Fibroblast of mammary gland (primary cell): Measurements from ENCODE around the gene DST.
A peak's percentile ranks its signal among the peaks of the same experiment; 100 is the strongest.
"Not testable (repeated sequence)": the region's sequence is repeated elsewhere in the genome, so short reads cannot be mapped to it uniquely, and the experiment has no call there.

Source experiments
- DNase-seq: peaks from one replicate; pipeline ENCODE4 v3.0.0-alpha.2; 2010; ENCODE audit warnings: low read depth
- H3K4me3 ChIP-seq: 2 replicates; pipeline ENCODE4 v1.5.1; 2011; ENCODE audit warnings: low read depth, mild to moderate bottlenecking, low read length, moderate library complexity; ENCODE audit not compliant: control insufficient read depth
- TF ChIP-seq, protein P1 (sequence below): conservative IDR thresholded peaks from 2 replicates; pipeline ENCODE4 v1.5.1; 2011; ENCODE audit warnings: low read depth, low read length, inconsistent platforms; ENCODE audit not compliant: control insufficient read depth, insufficient read depth

Gene DST

GRCh38 chr6:56509031-56509430 is 133.7 kb downstream of the DST start:
- no peak for DNase-seq
- TF ChIP-seq, protein P1, sequence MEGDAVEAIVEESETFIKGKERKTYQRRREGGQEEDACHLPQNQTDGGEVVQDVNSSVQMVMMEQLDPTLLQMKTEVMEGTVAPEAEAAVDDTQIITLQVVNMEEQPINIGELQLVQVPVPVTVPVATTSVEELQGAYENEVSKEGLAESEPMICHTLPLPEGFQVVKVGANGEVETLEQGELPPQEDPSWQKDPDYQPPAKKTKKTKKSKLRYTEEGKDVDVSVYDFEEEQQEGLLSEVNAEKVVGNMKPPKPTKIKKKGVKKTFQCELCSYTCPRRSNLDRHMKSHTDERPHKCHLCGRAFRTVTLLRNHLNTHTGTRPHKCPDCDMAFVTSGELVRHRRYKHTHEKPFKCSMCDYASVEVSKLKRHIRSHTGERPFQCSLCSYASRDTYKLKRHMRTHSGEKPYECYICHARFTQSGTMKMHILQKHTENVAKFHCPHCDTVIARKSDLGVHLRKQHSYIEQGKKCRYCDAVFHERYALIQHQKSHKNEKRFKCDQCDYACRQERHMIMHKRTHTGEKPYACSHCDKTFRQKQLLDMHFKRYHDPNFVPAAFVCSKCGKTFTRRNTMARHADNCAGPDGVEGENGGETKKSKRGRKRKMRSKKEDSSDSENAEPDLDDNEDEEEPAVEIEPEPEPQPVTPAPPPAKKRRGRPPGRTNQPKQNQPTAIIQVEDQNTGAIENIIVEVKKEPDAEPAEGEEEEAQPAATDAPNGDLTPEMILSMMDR, result no peak

GRCh38 chr6:56507517-56507916 is 135.2 kb downstream of the DST start:
- TF ChIP-seq, protein P1, result no peak
- H3K4me3 ChIP-seq, result no peak overlapping the region
- DNase-seq, result no peak

More at GRCh38 chr6:56509031-56509430, 133.7 kb downstream of the DST start:
- no peak overlapping the region for H3K4me3 ChIP-seq

GRCh38 chr6:56505512-56506260 is 137.0 kb downstream of the DST start:
- TF ChIP-seq, protein P1, result no peak
- DNase-seq, result no peak
- no peak overlapping the region for H3K4me3 ChIP-seq

GRCh38 chr6:56501993-56502392 is 140.7 kb downstream of the DST start:
- no peak for DNase-seq
- H3K4me3 ChIP-seq, result no peak overlapping the region
- TF ChIP-seq, protein P1, result no peak

DNA sequence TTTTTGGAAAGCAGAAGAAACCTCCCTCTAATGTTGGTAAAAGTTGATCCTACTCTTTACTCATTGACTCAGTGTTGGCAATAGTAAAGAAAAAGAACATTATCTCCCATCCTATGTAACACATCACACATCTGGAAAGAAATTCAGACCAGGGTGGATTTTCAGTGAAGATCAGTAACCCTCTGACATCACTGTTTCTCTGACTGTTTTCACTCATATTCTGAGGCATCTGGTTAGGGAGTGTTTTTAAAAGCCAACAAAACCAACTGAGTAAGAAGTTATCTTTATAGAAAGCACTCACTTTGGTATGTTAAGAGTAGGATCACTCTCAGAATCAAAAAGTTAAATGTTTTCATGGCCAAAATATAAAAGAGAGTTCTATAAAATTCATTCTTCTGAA is 143.6 kb downstream of the DST start:
- no peak overlapping the region for H3K4me3 ChIP-seq
- DNase-seq, result peak; percentile 44
- TF ChIP-seq, protein P1, result no peak

DNA sequence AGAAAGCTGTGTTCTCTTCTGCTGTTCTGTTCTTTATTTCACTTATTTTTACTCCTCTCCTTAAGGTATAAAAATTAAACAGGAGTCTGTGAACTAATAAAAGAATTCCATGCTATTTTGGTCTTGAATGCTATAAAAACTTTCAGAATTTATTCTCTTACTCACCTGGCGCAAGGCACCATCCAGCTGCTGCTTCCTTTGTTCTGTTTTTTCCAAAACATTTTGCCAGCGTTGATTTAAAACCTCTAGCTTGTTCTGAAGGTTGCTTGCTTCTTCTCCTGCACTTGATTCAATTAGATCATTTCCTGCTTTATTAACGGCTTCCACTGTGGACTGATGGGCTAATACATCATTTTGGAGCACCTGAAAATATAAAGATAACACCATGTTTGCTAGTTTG is 145.0 kb downstream of the DST start:
- DNase-seq, result no peak
- no peak overlapping the region for H3K4me3 ChIP-seq
- TF ChIP-seq, protein P1, result no peak

GRCh38 chr6:56497240-56497639 is 145.4 kb downstream of the DST start:
- no peak overlapping the region for H3K4me3 ChIP-seq
- TF ChIP-seq, protein P1, result no peak
- no peak for DNase-seq

- DNase-seq, H3K4me3 ChIP-seq: not testable (repeated sequence)
Measured at GRCh38 chr6:56496650-56497049, 146.0 kb downstream of the DST start.
